T47D (cell line): Measurements from ENCODE around the gene RYK.

Experiments
- DNase-seq, 2 experiments: peaks; one replicate each; pipeline versions ENCODE4 v3.0.0 to v3.0.0-alpha.2; 2011 to 2012; ENCODE audit warnings: low read depth in 1 of 2, low spot score in 1 of 2
- JUND ChIP-seq: IDR thresholded peaks from 2 replicates; pipeline ENCODE4 v1.6.1; 2012; ENCODE audit warnings: low read depth
- in situ Hi-C: cut with HindIII; loops from 2 replicates; pipeline ENCODE4 v1.10.0; 2016; ENCODE audit warnings: low sequenced_read_pairs, low pct_unique_long_range_greater_than_20kb

RYK gene

GRCh38 chr3:134199240-134199639, 51.4 kb downstream of the RYK start:
- in situ Hi-C loops: no loop called here
- no peak for TF ChIP-seq JUND
- no peak for DNase-seq

DNA sequence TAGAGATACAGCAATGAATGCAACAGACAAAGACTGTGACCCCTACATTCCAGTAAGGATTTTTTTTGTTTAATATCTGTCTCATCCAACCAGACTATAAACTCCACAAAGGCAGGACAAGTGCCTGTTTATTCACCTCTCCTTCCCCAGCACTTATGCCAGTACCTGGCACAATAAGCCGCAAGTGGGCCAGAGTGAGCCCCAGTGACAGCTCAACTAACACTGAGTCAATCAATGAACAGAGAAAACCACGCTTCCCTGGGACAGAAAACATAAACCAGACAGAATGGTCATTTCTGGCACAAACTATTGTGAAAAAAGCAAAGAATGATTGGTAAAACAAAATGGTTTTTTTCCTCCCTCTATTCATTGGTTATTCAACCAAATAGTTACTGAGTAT, 52.2 kb downstream of the RYK start:
- no peak for DNase-seq
- in situ Hi-C loops: no loop called here
- TF ChIP-seq JUND: no peak

GRCh38 chr3:134197681-134198261, 52.9 kb downstream of the RYK start:
- in situ Hi-C loops: no loop called here
- peak; percentile 48 to 73 for DNase-seq
- no peak for TF ChIP-seq JUND

- in situ Hi-C loops: no loop called here
- no peak for TF ChIP-seq JUND
Observed at GRCh38 chr3:134194247-134194646, 56.4 kb downstream of the RYK start.

DNA sequence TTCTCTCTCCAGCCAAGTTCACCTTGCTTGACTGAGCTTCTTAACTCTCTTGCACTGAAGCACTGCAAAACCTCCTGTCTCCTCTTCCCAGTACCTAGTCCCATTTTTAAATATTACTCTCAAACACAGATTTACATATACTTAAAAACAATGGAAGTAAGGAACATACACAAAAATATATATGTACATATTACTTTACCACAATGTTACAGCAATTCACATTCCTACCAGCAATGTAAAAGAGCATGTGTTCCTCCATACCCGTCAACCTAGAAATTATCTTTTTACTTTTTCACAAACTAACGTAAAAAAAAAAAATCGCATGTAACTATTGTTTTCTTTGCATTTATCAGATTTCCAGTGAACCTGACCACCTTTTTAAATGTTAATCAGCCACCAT, 60.4 kb downstream of the RYK start:
- DNase-seq: no peak
- in situ Hi-C loops: no loop called here
- TF ChIP-seq JUND: no peak

More at GRCh38 chr3:134194247-134194646, 56.4 kb downstream of the RYK start:
- DNase-seq: no peak

DNA sequence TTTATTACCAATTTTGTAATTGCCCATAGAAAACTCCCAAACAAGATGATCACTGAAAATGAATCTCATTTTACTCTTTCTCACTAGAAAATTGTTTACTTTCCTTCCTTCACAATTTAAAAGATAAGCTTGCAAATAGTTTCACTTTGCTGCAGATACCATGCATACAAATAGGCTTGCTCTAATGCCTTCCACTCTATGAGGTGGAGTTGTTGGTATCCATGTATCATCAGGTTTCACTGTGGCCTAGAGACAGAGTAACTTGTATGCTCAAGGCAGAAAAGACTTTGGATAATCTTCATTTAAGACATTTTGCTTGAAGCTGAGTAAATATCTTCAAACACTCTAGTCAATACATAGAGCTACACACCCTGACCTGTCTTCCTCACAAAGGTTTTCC, 60.8 kb downstream of the RYK start:
- in situ Hi-C loops: no loop called here
- DNase-seq: no peak
- no peak for TF ChIP-seq JUND

DNA sequence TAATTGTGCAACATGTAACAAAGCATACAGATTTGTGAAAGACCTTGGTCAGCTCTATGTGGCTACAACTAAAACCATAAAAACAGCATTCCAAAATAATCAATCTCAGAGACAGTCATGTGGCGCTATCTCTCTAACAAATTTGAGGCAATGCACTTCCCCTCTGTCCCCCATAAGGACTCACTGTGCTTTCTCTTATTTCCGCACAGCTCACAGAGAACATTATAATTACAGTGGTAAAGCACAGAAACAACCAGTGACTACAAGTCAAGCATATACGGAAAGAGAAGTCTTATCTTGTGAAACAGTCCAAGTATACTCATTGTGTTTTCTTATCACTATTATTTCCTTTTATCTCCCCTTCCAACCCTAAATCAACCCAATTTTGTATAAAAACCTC, 64.3 kb downstream of the RYK start:
- in situ Hi-C loops: no loop called here
- no peak for DNase-seq

DNA sequence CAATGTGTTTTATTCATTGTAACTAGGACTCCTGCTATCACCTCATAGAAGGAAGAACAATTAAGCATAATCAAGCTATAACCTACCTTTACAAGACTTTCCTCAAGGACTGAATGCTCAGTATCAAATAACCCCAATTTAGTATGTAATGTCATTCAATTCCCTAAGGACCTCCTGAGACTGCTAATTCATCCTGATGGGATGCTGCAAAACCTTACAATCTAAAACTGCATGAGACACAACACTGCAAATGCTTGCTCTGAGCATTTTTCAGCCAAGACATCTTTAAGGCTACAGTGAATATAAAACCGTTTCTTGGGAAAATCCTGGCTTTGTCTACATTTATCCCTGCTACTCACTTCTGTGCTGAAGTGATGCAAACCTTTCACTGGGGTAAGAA, 69.9 kb downstream of the RYK start:
- DNase-seq: no peak
- no peak for TF ChIP-seq JUND
- in situ Hi-C loops: no loop called here

More for the DNA sequence above, 64.3 kb downstream of the RYK start:
- TF ChIP-seq JUND: no peak

GRCh38 chr3:134179508-134179907, 71.2 kb downstream of the RYK start:
- no peak for DNase-seq
- in situ Hi-C loops: no loop called here
- TF ChIP-seq JUND: no peak

DNA sequence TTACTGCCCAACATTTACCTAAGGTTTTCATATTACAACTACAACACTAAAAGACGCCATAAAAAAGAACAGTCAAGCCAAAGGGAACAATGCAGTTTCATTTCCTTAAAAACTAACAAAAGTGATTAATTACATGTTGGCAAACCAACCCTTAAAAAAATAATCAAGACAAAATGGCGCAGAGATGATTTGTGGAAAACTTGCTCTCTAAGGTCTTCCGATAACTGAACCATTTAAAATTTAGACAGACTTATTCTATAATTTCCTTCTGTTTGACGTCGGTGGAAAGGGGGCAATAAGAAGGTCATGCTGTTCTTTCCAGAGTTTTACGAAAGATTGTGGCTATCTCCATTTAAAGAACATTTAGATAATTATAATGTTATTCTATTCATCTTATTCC, 87.6 kb downstream of the RYK start:
- DNase-seq: no peak

GRCh38 chr3:134161898-134162615, 88.6 kb downstream of the RYK start:
- no peak for DNase-seq
- no peak for TF ChIP-seq JUND
- in situ Hi-C loops: no loop called here

More for the DNA sequence above, 87.6 kb downstream of the RYK start:
- in situ Hi-C loops: no loop called here
- TF ChIP-seq JUND: no peak

- in situ Hi-C loops: no loop called here
- no peak for DNase-seq
- TF ChIP-seq JUND: no peak
Observed at GRCh38 chr3:134155446-134155845, 95.2 kb downstream of the RYK start.

- DNase-seq: no peak
- TF ChIP-seq JUND: no peak
- in situ Hi-C loops: no loop called here
Observed at GRCh38 chr3:134153761-134154160, 96.9 kb downstream of the RYK start.

- no peak for TF ChIP-seq JUND
- in situ Hi-C loops: no loop called here
Observed at GRCh38 chr3:134150476-134150875, 100.2 kb downstream of the RYK start.

More at GRCh38 chr3:134150476-134150875, 100.2 kb downstream of the RYK start:
- no peak for DNase-seq
